Activated CD4-positive, alpha-beta T cell treated with anti-CD3 and anti-CD28 coated beads, Interleukin-10, Interleukin-2, amounts not matched to agents 100 ng/mL and 50 ng/mL, durations not matched to agents 16 hours and 8 hours (primary cell): Measurements from ENCODE around the gene GRK4.

Experiments used
- DNase-seq: peaks from one replicate; pipeline ENCODE4 v3.0.0-alpha.2; 2020

The GRK4 gene

GRCh38 chr4:3074846-3075651 lies 111.7 kb downstream of the GRK4 start:
- DNase-seq: peak; percentile 73

- no peak for DNase-seq
Observed at GRCh38 chr4:3075652-3075981, 112.2 kb downstream of the GRK4 start.

GRCh38 chr4:3077796-3078195 lies 114.4 kb downstream of the GRK4 start:
- peak; percentile 78 for DNase-seq

- no peak for DNase-seq
Observed at GRCh38 chr4:3079694-3080123, 116.3 kb downstream of the GRK4 start.

GRCh38 chr4:3082925-3083515 lies 119.6 kb downstream of the GRK4 start:
- DNase-seq: no peak

- no peak for DNase-seq
Observed at GRCh38 chr4:3083732-3084131, 120.4 kb downstream of the GRK4 start.

- DNase-seq: peak; percentile 47
Observed at GRCh38 chr4:3085948-3086670, 122.7 kb downstream of the GRK4 start.

GRCh38 chr4:3087115-3087797 lies 123.9 kb downstream of the GRK4 start:
- DNase-seq: no peak
